Stimulated activated CD8-positive, alpha-beta memory T cell treated with anti-CD3 and anti-CD28 coated beads, Interleukin-7, amount 100 ng/mL, for 4 hours (primary cell): ENCODE results near the gene CCDC82.

Experiments used
- DNase-seq, 2 donors: peaks; one replicate each; pipeline ENCODE4 v3.0.0-alpha.2; 2020; ENCODE audit warnings: low read depth in 2 of 2

The CCDC82 gene

GRCh38 chr11:96361778-96362177 is 27.9 kb downstream of the CCDC82 start:
- DNase-seq, result no peak

DNA sequence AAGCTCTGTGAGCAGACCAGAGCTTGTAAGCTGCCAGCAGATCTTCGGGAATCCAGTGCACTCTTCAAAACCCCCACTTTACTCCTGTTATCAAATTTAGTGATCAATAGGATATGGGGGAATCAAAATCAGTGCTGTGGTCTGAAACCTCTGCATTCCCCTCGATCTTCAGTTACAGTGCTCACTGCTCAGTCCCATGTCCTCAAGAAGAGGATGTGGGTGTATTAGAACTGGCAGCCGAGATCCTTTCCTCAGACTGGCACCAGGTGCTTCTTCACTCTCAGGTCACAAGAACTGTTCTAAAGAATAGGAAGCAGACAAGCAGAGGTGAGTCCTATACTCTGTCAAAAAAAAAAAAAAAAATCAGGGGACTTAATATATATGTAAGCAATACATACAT is 31.4 kb downstream of the CCDC82 start:
- no peak for DNase-seq

- no peak for DNase-seq
Measured at GRCh38 chr11:96357794-96358193, 31.9 kb downstream of the CCDC82 start.

DNA sequence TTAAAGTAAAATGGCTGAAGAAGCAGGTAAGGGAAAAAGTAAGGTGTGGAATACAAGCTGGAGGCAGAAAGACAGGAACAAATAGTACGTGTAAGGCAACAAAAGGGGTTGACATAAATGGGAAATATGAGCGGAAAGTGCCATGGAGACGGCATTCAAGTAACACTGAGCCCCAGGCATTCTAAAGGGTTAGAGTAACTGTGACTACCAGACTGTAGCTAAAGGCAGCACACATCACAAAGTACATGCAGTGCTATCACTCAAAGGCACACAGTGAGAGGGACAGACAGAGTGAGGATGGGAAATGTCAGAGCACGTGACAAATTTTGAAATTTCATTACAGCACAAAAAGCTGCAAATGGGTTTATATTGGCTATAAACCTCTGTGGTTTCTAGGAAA is 32.9 kb downstream of the CCDC82 start:
- DNase-seq, result no peak

DNA sequence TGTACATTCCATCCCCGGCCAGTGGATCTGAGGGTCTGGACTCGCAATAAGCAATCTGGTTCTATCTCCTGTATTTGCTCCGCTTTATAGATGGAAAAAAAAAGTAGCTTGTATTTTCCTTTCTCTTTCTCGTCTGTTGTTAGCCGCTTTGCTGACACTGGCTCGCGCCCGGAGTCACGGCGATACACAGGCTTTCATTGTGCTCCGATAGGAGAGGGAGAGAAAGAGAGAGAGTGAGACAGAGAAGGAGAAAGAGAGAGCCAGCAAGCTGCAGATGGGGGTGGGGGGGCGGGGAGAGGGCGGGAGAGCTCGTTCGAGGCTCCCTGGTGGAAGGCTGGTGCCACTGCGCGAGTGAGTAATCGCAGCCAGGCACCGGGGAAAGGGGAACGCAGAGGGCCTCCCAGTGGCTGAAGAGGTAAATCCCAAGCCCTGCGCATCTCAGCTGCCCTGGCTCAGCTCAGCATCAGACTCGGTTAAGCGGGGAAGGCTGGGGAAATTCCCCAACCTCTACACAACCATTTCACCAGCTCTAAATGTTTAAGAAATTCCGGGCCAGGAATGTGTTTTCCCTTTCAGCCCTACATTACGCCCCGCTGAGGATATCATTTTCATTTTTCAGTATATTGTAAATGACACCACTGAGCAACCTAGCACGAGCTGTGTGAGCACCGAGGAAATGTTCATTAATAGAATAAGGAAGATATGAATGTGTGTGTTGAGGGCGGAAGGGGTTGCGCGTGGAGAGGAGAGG is 46.6 kb downstream of the CCDC82 start, which contains the start of gene MAML2:
Gene MAML2, minus strand, starts transcription at position 235 of the 751 bp plus-strand sequence. CDS start 1,300 bp downstream, outside the sequence.
- peak; percentile 89 to 91 for DNase-seq

DNA sequence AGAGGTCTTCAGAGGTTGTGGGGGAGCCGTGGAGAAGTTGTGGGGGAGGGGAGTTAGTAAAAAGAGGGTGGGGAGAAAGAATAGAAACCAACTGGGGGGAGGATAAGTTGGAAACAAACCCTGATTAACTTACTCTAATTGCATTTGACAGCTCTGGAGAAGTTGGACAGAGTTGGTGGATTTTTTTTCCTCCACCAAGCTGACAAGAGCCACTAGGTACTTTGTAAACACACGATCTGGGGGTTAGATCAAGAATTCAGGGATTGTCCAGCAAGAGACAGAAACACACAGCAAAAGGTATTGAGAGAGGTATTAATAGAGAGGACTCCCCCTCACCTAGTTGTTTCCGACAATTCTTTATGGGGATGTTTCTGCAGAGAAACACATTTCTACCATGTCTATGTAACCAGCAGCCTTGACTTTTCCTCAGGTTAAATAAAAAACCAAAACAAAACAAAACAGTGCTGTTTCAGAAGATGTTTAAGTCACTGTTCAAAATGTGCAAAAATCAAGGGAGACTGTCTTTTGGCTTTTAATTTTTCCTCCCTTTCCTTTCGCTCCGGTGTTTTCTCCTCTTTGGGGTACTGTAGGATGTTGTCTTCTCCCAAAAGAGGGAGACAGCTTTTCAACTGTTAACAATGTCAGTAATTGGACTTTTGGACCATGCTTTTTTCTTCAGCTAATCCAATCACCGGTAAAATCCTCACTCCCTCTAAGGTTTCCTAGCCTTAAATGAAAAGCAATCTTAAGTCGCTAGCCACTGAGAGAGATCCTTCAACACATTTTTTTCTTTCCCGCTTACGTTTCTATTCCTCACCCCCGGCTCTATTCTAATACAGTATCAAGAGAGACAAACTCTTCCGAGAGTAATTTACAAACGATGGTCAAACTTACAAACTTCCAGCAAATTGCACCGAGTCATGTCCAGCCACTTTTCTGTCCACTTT is 47.4 kb downstream of the CCDC82 start:
- DNase-seq, result no peak

DNA sequence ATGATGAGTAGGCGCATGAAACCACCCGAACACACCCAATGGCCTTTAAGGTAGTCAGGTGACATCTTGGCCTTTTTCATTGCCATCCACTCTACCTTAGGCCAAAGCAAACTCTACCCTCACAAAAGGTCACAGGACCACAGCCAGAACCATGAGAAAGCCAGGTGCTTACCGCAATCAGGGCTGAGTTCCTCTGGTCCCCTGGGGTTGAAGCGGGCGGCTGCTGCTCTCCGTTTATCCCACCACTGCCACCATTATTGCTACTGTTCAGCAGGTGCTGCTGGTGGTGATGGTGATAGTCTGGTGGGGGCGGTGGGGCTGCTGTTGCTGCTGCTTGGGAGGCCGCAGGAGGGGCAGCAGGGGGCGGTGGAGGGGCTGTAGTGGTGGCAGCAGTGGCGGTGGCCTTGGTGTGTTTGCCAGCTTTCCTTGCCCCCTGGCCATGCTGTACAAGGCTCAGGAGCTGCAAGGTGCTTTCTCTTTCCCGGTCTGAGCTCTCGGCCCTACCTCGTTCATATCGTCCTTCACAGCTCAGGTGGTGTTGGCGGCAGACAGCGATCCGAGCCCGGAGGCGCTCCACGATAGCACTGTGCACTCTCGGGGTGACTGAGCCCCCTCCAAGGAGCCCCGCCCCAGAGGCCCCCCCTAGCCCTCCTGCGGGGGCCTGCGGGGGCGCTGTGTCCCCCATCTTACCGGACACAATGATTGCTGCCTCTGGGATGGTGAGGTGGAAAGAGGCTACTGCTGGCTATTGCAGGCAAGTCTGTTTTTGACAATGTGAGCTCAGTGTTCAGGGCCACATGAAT is 48.3 kb downstream of the CCDC82 start:
- DNase-seq, result peak; percentile 38 to 61

- no peak for DNase-seq
Measured at GRCh38 chr11:96340555-96340885, 49.2 kb downstream of the CCDC82 start.

GRCh38 chr11:96339706-96340554 is 49.8 kb downstream of the CCDC82 start:
- DNase-seq, result no peak

- DNase-seq, result no peak
Measured at GRCh38 chr11:96338910-96339705, 50.6 kb downstream of the CCDC82 start.

DNA sequence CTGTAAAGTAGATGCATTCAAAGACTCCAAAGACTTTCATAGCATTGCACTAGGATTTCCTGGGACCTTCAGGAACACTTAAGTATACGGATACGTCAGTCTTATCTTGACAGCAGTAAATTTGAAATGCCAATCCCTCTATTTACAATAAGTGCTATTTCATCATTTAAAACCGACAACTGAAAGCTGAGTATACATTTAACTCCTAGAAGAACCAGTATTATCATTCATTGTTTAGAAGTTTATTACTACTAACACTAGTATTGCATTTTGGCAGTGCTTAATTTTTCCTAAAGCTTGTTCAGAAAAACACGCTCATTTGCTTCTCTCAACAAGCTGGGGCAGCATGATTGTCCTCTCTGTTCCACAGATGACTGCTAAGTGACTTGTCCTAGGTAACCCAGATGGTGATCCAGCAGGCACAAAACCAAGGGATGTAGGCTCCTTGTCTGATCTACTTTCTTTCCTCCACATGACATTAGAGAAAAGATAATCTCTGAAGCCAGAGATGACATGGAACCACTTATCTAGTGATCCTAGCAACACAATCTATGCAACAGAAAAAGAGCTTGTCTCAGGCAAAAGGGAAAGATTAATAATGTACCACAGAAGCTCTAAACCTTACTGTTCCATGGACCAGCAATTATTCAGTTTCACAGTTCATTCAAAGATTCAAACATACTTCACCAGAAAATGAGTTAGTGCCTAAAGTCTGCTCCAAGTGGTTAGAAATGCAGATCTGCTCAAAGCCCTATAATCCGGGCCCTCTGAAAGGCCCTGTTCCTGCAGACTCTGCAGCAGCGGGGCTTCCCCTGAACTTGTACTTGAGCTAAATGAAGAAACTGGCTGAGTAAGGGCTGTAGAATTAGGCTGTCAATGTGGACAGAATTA is 51.9 kb downstream of the CCDC82 start:
- no peak for DNase-seq

DNA sequence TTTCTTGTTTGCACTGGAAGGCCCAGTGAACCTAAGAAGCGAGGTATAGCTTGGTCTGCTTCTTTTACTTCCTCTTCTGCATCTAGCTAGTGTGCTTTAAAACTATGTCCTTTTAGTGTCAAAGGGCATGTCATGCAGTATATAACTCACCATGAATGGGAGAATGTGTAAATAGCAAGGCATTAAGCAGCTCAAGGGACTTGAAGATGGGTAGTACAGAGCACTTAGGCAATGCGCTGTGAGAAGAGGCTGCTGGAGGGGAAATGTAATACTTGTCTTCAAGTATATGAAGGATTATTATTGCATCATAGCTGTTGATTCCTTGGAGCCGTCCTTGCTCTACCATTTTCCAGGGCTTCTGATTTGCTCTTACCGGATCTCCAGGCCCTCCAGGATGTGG is 54.3 kb downstream of the CCDC82 start:
- DNase-seq, result no peak

- DNase-seq, result no peak
Measured at GRCh38 chr11:96334219-96334618, 55.5 kb downstream of the CCDC82 start.

DNA sequence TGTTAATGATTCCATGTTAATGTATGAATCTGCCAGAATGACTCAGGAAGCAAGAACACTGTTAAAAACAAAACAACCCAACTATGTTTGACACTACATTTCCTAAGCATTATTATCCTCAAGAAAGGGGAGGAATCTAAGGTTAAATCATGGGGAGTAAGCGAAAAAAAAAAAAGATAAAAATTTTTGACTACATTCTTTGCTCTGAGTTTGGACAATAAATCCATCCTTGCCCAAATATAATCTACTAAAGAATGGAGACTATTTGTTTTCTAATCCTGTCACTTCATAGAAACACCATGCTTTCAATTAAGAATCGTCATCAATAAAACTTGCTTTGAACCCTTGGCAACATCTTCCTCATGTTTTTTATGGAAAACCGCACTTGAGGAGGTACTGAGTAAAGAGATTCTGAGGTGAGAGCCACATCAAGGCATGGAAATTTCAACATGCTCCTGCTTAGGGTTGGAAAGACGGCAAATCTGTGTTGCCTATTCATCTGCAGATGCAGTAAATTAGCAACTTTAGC is 56.5 kb downstream of the CCDC82 start:
- DNase-seq, result no peak

DNA sequence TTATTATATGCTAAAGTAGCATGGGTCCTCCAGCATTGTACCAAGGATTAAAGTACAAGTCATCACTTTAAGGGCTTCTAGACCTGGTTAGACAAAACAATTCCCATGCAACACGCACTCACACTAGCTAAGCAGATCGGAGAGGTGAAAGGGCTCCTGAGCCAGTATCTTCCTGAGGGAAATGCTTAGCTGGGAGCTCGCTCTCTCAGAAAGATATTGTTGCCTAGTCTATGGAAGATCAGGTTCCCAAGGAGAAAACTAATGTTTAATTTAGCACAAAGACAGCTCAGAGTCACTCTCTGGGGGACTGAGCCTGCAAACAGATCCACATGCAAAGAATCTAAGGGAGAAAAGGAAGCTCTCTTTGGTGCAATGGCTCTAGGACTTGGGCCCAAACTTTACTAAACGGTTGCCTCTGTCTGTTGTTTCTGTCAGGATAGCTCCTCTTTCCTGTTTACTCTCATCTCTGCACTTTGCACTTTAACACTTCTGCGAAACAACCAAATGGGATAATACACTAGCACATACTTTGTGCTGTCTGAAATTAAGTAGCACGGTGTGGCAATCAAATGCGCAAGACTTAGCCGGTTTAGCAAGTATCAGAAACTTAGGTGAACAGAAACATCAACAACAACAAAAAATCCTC is 57.5 kb downstream of the CCDC82 start:
- DNase-seq, result no peak

DNA sequence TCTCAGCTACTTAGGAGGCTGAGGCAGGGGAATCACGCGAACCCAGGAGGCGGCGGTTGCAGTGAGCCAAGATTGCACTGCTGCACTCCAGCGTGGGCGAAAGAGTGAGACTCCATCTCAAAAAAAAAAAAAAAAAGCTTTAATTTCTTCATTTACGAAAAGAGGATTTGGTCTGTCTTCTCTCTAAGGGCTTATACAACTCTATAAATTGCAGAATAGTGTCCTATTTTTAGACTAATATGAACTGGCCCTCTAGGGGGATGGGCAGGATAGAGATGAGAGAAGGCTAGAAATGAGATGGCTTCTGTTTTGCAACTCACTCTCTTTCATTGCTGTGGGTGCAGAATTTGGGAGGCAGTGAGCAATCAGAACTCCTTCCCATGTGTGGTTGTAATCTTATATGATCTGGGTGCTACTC is 58.0 kb downstream of the CCDC82 start:
- no peak for DNase-seq

DNA sequence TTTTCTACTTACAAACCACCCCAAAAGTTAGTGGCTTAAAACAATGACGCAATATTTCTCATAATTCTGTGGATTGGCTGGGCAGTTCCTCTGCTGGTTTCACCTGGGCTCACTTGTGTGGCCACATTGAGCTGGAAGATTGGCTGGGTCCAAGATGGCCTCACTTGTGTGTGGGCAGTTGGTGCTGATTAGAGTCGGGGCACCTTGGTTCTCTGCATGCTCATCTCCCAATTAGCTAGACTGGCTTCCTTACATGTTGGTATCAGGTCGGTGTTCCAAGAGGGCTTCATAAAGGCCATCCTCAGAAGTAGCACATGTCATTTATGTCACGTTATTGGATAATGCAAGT is 59.2 kb downstream of the CCDC82 start:
- no peak for DNase-seq

- DNase-seq, result no peak
Measured at GRCh38 chr11:96329855-96330510, 59.7 kb downstream of the CCDC82 start.
